Fibroblast of the aortic adventitia (primary cell): ENCODE results near the gene IQCK. TPM values are rescaled to one million over a fixed set of nuclear protein-coding genes. Genes with fewer than 3 reads are reported as not detected.

ENCODE experiments used
- DNase-seq: peaks from one replicate; pipeline ENCODE4 v3.0.0-alpha.2; 2010; ENCODE audit warnings: low read depth
- H3K4me3 ChIP-seq: 2 replicates; pipeline ENCODE4 v1.5.1; 2011; ENCODE audit warnings: low read depth, mild to moderate bottlenecking, control low read depth, low read length, moderate library complexity
- total RNA-seq: library from RNA; depleted of rRNA; stranded (reverse); fragments of >200 nt; gene quantifications from 2 replicates; pipeline ENCODE4 v1.2.3, GENCODE V29; 2012; ENCODE audit warnings: low replicate concordance
- TF ChIP-seq, protein P1 (sequence below): IDR thresholded peaks from 2 replicates; pipeline ENCODE4 v1.5.1; 2011; ENCODE audit warnings: mild to moderate bottlenecking, low read length, control low read depth, inconsistent platforms; ENCODE audit not compliant: insufficient read depth

IQCK gene
- total RNA-seq, 1 donor, result 22.3 TPM

DNA sequence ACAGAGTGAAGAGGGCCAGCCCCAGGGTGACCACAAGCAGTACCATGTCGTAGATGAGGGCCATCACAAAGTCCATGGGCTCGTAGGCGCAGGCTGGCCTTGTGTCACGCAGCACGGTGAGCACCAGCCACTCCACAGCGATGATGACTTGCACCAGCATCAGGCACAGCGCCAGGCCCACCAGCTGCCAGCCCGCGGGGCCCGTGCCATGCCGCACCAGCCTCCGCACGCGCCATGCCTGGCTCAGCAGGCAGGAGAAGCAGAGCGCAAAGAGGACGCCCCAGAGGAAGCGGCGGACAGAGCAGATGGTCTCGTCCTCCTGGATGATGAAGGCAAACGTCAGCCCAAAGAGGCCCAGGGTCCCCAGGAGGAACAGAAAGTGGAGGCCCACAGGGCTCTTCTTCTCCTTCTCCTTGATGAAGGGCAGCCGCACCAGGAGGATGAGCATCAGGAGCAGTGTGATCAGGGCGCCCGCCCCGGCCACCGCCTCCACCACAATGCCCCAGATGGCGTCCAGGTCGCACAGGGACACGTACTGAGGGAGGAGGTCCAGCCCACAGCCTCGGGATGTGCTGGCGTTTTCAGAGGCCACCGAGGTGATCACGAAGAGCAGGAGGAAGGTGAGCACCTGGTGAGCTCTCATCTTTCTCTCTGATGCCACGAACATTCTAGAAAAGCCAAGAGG lies 154.2 kb downstream of the IQCK start:
- TF ChIP-seq, protein P1, sequence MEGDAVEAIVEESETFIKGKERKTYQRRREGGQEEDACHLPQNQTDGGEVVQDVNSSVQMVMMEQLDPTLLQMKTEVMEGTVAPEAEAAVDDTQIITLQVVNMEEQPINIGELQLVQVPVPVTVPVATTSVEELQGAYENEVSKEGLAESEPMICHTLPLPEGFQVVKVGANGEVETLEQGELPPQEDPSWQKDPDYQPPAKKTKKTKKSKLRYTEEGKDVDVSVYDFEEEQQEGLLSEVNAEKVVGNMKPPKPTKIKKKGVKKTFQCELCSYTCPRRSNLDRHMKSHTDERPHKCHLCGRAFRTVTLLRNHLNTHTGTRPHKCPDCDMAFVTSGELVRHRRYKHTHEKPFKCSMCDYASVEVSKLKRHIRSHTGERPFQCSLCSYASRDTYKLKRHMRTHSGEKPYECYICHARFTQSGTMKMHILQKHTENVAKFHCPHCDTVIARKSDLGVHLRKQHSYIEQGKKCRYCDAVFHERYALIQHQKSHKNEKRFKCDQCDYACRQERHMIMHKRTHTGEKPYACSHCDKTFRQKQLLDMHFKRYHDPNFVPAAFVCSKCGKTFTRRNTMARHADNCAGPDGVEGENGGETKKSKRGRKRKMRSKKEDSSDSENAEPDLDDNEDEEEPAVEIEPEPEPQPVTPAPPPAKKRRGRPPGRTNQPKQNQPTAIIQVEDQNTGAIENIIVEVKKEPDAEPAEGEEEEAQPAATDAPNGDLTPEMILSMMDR, result no peak
- H3K4me3 ChIP-seq, result no peak overlapping the region
- no peak for DNase-seq

DNA sequence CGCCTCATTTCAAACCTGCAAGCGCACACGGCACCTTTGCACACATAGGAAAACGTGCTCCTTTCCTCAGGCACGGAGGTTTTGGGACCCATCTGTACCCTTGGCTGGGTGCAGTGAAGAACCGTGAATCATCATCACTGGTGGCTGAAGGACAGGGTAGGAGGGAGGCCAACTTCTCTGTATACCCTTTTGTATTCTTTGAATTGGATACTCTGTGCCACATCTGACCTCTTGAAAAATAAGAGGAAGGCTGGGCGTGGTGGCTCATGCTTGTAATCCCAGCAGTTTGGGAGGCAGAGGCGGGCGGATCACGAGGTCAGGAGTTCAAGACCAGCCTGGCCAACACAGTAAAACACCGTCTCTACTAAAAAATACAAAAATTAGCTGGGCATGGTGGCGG lies 154.9 kb downstream of the IQCK start:
- H3K4me3 ChIP-seq, result no peak overlapping the region
- TF ChIP-seq, protein P1, result no peak
- DNase-seq, result no peak

GRCh38 chr16:19874026-19874425 lies 156.0 kb downstream of the IQCK start:
- TF ChIP-seq, protein P1, result no peak
- peak; percentile 40 for DNase-seq
- H3K4me3 ChIP-seq, result no peak overlapping the region

DNA sequence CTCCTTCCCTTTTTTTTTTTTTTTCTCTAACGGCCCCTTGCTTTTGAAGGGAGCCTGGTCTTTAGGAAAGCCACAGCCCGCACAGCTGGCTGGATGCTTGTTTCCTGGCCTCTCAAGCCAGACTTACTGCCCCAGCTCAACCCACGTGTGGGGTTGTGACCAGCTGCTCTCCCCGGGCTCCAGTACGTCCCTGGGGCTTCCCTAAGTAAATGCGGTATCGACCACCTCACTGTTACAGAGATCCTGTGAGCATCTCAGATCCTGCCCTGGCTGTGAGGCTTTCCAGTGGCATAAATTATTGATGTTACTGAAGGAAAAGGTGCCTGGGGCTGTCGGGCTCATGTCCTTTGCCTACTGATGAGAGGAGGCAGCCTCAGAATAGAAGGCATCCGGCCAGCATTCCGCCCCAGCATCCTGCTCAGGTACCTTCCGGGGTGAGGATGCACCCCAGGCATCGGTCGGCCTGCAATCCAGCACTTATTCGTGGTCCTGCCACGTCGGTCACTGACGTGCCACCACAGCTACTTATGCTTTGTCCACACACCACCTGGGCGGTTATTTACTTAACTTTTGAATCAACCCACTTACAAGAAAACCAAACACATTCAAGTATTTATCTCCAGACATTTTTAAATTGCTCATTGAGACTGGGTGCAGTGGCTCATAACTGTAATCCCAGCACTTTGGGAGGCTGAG lies 156.9 kb downstream of the IQCK start:
- TF ChIP-seq, protein P1, result no peak
- no peak overlapping the region for H3K4me3 ChIP-seq
- DNase-seq, result no peak

DNA sequence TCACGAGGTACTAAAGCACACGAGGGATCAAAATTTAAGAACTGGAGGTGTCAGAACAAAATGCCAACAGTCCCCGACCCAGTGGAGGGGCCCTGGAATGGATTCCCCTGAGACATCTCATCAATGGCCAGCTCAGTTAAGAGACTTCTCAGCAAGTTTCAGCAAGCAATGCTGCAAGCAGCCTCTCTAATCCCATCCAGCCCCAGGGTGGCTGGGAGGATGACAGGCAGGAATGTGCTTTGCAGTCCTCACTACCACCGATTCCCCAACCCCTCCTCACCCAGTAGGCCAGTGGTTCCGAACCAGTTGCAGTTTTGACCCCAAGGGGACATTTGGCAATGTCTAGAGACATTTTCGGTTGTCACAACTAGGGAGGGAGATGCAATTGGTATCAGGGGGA lies 157.8 kb downstream of the IQCK start:
- no peak for DNase-seq
- TF ChIP-seq, protein P1, result no peak
- H3K4me3 ChIP-seq, result no peak overlapping the region

GRCh38 chr16:19876501-19877059 lies 158.5 kb downstream of the IQCK start:
- no peak for DNase-seq
- H3K4me3 ChIP-seq, result no peak overlapping the region
- TF ChIP-seq, protein P1, result no peak
